ELF-1 (cell line): ENCODE measurements around the gene MACROD2.

Experiments
- DNase-seq: peaks from one replicate; pipeline ENCODE4 v3.0.0-alpha.2; 2016; ENCODE audit warnings: low read depth, low spot score

Gene MACROD2

DNA sequence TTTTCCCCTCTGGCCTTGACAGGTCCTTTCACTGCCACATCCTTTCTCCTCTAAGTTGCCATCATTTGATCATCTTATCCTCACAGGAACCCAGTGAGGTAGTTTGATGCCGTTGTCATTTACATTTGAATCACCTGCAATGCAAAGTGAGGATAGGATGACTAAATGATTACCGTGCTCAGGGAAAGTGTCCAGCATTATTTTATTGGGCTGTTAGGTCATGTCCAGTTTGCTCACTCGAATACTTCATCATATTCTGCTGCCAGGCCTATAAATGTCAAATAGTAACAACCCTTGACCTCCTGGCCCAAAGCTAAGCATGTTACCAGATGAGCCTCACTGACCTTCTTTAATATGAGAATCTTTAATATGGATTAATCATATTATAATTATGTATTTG lies 1410.8 kb downstream of the MACROD2 start:
- no peak for DNase-seq

DNA sequence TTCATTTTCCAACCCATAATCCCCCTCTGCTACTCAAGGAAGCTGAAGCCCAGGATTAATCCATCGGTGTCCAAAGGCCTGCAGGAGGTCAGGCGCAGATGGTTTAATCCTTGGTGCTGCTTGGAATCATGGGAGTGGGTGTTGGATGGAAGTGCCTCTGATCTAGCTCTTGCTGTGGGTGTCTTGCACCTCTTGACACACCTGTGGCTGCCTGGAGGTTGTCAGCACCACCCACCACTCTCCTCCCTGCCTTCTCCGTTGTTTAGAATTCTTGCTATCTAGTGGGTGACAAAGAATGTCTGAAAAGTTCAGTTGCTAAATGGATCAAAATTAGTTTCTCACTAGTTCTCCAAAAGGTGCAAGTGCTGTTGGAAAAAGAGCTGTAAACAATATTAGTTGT lies 1416.5 kb downstream of the MACROD2 start:
- no peak for DNase-seq

DNA sequence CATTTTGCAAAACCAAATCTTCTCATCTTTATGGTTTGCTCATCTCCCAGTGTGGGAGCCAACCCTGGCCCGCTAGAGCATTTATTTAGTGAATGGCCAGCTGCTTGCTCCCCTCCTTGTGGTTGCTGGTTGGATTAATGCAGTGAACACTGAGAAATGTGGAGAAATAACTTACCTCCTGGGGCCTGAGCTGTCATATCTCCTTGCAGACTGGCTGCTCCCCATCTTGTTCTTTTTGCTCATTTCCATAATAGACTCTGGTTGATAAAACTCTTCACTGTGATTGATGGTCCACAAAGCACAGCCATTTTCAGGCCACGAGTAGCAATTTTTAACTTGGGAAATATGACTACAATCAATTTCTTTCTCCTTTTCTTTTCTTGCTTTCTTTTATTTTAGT lies 1420.6 kb downstream of the MACROD2 start:
- DNase-seq: no peak

DNA sequence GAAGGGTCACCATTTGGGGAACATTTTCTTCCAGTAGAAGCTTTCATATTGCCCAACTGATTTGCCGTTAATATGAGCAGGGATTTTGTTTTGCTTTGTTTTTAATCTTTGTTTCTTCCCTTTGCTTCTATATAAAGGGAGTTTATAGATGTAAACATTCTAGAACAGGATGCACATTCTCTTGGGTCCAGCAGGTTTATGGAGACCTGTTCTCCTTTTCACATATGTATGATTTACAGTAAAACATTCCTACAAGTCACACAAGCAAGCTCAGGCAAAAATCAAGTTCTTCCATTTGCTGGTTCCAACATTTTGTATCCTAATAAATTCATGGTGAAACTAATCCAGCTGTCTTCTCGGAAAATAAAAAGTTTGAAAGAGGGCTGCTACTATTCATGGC lies 1424.5 kb downstream of the MACROD2 start:
- no peak for DNase-seq

DNA sequence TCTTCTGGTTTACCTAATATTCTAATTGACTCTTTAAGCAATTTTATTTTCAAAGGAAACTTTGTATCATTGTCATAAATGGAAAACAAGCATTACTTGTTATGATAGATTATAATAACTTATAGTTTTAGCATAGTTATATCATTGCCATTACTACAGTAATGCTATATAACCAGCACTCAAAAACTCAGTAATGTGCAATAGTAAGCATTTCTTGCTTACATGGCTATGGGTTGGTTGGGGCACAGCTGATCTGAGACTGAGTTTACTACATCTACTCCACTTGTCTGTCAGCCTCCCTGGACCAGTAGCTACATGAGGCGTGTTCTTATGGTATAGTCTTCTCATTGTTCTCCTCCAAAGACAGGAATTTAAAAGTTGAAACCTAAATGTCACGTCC lies 1427.7 kb downstream of the MACROD2 start:
- no peak for DNase-seq

DNA sequence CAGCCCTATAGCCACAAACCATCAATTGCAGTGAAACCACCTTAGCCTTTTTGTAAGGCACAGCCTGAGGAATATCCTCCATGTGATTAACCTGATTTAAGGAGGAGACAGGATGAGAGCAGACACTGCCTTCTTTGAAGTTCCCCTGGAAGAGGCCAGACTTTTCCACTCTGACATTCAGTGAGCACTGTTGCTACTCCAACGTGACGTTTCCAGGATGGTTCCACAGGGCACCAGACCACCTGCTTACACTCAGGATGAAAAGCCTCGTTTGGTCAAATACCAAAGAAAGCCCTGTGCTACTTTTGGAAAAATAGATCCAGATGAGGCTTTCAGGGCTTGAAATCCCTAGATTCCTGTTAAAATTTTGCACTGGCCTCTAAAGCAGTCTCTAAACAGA lies 1444.2 kb downstream of the MACROD2 start:
- DNase-seq: no peak

DNA sequence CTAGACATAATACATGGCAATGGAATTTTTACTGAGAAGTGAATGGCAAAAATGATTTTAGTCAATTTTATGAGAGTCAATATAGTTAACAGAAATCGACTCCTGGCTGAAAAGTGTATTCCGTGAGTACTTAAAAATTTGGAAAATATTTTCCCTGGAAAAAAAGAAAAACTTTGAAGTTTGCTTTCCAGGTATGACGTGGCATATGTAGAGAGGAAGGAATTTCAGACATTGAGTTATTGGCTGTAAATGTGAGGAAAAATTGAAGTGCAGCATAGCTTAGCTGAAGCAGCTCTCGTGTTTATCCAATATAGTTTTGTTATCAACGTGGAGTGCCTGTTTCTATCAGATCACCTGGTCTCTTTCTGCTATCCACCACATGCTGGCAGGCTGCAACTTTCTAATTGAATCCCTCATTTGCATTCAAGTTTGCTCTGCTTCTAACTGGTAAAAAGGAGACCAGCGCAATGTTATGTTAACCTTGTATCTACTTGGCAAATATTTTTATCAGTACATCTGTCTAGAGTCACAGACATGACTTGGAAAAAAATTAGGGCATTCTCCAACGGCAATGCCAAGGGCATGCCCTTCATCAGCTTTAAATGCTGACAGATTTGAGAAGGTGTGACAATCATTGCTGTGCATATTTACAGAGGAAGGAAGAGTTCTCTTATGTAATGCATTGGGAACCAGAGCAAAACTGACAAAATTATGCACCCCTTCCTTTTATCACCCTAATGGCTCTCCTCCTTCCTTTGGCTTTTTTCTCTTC lies 1444.9 kb downstream of the MACROD2 start:
- no peak for DNase-seq

DNA sequence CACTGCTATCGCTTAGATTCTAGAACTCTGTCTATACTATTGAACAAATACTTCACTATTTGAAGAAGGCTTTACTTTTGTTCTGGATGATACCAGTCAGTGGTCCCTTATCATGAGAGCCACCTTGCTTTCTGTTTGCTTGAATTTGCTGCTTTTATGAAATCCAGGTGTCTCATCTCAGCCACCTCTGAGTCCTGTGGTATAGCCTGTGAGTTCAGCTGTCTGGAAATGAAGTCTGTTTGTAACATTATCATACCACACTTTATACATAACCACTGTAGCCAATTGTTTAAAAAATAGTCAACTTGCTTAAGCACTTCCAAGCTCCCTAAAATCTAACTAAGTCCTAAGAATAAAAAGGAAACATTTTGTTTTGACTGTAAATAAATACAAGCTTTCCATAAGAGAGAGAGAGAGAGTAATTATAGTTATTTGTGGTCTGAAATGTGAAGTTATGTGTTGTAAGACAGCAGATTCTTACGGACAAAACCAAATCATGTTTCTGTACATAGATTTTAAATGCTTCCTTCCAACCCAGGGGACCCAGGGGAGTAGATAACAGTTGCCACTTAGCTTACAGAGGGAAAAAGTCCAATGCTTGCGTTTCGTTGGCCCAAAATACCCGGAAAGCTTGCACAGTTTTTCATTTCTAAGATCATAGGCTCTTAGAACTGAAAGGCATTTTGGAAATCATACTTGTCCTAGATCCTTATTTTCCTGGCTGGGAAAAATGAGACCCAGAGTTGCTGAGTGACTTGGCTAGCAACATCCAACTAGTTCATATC lies 1449.9 kb downstream of the MACROD2 start:
- no peak for DNase-seq

DNA sequence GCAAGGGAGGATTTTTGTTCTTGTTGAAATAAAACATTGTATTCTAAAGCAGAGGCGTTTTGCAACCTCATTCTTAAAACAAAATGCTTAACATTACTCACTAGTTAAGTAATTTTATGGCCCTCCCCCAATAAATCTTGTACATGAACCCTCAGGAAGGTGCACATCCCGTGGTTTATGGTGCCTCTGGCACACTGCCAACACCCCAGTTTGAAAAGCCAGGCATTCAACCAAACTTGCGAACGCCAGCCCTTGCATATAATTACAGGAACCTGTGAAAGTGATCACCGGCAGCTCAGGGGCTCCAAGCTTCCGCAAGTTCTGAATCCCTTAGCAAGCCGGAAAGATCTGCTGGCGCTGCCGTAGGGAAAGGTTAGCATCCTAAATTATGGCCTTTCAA lies 1451.1 kb downstream of the MACROD2 start:
- no peak for DNase-seq

DNA sequence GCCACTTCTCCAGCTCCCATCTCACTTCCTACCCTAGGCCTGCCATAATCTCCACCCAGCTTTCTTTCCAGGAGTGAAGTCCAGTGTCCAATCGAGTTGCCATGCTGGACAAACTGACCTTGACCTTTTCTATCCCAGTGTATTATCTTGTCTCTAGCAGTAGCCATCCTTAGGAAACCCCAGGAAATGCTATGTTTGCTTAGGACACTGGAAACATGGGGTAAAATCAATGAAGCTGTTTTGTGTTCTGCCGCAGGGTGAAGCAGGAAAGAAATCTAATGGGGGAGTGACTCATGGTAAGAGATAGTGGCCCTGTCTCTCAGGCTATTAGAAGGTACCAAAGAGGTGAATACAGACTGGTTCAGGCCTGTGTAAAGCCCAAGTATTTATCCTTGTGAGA lies 1452.2 kb downstream of the MACROD2 start:
- no peak for DNase-seq

DNA sequence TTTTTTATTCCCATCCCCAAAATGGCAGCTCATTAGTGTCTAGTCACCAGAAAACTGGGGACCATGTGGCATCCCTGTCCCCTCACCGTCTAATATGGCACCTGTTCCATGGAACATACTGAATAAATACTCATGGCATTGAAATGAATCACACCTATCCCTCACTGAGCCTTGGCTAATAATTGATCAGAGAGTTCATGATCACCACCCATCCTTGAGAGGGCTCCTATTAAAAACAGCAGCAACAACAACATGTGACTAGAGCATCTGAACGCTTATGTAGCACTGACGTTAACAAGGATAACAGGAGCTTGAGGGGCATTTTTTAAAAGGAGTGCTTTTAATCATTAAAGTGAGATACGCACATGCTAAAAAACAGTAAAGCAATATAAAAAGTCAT lies 1453.7 kb downstream of the MACROD2 start:
- no peak for DNase-seq

DNA sequence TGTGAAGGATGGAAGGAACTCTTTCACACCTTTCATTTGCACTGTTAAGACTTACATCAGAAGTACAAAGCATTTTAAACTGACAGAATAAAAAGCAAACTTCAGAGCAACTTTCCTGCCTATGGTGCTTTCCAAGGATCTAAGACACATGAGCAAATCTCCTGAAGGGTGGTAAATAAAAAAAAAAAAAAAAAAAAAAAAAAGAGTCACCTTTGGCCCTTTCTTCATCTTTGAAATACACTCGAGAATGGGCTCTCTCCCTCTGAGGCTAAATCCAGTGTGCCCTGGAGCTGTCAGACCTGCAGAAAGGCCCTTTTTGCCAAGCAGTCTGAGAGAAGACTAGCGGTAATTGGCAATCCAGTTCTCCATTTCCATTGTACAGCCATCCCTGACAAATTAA lies 1455.9 kb downstream of the MACROD2 start:
- no peak for DNase-seq

DNA sequence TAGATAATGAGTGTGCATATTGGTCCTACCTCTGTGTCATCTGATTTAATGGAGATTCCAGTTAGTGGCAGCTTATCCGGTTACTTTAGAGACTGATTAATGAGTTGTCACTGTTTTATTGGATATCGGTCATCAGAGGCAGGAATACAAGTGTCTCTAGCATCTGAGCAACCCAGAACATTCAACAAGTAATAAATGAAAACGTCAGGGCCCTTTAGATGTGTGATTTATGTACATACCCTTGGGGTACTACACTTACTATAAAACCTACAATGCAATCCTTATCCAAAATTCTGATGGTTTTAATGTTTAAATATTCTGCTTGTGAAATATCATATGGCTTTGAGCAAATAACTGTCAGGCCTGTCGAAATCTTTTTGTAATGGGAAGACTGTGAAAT lies 1460.0 kb downstream of the MACROD2 start:
- no peak for DNase-seq

DNA sequence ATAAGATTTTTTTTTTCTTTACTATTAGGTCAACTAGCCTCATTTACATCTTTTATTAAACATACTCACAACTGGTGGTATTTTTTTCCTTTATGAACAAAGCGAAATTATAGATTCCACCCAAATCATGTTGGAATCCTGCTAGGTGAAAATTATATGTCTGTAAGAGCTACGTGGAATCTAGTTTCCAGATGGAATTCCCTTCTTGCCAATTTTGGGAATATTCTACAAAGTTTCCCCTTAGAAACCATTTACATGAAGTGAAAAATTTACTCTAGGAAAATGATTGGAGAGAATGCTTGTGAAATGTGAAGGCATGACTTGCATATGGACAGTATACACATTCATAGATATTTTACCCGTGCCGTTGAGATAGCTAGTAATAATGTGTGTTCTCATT lies 1466.6 kb downstream of the MACROD2 start:
- DNase-seq: no peak

DNA sequence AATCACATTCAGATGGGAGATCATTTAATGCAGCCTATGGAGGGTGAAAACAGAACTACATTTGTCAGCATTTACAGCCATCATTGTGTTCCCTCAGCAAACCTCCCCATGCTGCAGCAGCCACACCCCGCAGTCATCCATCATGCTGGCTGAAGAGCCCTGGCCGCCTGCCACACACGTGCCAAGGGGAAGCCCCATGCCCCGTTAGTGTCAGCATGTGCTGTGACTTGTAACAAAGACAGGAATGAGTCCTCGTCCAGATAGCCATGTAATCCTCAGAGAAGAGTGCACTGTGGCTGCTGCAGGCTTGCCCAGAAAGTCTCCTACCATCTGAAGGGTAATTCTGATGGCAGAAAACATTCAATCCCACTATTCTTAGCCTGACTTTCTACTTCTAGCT lies 1480.2 kb downstream of the MACROD2 start:
- DNase-seq: no peak

DNA sequence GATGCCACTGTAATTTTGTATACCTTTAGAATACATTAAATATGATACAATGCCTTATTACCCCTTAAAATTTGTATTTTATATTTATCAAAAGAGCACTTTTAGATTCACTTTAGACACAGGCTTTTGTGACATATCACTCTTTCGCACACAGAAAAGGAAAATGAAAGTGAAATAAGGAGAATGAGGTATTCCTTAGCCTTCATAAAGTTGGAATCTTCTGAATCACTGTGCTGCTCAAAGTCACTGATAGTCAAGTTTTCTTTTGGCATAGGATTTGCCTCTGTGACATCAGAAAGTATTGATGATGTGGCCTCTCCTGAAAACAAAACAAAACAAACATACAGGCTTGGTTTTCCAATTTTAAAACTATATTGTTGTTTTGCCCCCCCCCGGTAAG lies 1480.9 kb downstream of the MACROD2 start:
- DNase-seq: no peak

DNA sequence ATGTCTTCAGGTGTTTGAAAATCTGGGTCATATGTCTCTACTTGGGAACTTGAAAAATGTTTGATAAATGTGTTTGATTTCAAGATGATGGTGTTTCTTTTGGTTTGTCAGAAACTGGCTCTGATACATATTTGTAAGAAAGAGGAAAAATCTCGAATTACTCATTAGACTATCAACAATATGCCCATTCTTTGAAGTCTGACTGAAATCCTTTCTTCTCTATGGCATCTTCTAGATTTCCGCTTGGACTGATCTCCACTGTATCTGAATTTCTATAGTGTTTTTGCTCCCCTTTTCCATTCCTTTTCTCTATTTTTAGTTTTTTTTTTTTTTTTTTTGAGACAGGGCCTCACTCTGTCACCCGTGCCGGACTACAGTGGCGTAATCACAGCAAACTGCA lies 1481.5 kb downstream of the MACROD2 start:
- no peak for DNase-seq

DNA sequence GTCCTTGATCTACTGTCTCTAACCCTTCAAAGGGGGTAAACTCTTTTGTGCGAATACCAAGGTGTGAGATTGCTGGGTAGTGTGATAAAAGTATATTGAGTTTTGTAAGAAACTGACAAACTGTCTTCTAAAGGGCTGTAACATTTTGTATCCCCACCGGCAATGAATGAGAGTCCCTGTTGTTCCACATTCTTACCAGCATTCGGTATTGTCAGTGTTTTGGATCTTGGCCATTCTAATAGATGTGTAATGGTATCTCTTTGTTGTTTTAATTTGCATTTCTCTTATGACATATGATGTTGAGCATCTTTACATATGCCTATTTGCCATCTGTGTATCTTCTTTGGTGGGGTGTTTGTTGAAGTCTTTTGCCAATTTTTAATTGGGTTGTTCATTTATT lies 1487.2 kb downstream of the MACROD2 start:
- DNase-seq: no peak

DNA sequence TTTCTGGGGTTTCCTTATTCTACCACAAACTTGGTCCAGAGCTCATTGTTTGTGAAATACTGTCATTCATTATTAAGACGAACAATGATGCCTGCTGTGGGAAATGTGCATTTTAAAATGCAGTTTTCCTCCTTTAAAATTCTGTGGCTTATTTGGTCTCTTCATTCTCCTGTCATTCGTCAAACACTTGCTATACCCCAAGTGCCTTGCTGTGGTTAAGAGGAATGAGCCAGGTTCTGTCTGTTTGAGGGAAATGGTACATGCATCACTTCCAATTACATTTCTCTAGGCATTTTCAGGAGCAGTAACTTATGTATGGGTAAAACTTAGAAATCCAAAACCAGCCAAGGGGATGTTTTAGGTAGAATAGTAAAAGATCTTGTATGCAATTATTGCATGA lies 1490.2 kb downstream of the MACROD2 start:
- DNase-seq: no peak

DNA sequence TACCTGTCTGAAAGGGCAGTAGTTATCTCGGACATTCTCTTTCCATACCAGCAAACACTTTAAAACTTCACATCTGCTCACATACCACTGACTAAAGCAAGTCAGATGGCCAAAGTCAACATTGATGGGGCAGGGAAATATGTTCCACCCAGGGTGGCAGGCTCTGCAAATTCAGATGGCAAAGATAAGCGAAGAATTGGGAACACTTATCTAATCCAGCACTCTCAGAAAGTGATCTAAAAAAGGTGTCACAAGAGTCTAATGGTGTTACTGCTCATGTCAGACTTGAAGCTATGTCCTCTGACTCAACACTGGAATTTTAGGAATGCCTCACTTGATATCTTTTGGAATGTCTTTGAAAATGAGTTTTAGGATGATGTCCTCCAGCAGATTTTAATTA lies 1491.7 kb downstream of the MACROD2 start:
- no peak for DNase-seq

DNA sequence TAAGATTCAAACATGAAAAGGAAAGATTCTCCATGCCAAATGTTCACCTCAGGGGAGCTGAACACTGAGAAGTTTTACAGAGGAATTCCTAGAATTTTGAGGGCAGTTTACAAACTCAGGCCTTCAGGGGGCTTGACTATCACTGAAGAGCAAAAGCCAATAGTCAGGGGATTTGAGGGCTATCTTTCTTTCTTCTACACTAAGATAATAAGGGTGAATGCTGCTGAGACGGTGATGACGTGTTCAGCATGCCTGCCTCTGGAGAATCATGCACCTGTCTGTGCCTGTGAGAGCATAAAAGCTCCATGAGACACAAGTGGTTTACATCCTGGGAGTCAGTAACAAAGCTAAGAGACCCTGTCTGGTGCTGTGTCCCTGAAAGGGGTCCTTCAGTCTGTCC lies 1492.4 kb downstream of the MACROD2 start:
- DNase-seq: no peak

DNA sequence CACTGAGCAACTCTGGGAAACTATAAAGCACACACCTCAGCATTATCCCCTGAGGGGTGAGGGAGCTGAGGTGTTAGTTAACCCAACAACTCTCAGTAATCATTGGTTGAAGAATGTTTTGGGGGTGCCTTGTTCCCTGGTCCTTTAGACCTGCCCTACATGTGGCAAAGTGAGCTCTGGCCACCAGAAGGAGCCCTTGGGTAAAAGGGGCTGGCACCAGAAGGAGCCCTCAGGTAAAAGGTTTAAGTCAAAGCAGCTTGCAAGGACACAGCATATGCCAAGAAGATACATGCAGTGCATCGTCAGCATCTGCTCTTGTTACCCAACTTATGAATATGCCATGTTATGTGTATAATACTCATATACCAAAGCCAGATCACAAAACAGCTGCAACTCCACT lies 1496.3 kb downstream of the MACROD2 start:
- peak; percentile 40 for DNase-seq

DNA sequence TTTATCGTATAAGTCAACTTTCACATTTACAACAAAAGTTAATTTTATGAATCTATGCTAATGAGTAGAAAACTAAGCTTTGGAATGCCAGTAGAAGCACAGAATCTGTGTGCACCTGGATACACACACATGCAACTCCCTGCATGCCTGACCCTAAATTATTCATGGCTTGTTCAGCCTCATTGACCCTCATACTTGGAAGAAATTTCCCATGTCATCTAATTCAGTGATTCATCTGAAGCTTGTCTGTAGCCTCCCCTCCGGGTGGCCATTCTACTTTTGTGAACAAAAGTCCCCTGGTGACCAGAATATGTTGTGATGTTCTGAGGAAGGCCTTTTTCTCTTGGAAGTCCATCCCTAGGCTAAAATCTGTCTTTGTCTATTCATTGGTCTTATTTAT lies 1499.5 kb downstream of the MACROD2 start:
- no peak for DNase-seq
